GM19467 (cell line): Measurements from ENCODE around the gene FSIP1.

Source experiments
- ATAC-seq: cut with Tn5 transposase; IDR thresholded peaks from one replicate; pipeline ENCODE4 v1.9.1; 2021; ENCODE audit warnings: mild to moderate bottlenecking, moderate library complexity; ENCODE audit not compliant: unreplicated experiment

The FSIP1 gene

DNA sequence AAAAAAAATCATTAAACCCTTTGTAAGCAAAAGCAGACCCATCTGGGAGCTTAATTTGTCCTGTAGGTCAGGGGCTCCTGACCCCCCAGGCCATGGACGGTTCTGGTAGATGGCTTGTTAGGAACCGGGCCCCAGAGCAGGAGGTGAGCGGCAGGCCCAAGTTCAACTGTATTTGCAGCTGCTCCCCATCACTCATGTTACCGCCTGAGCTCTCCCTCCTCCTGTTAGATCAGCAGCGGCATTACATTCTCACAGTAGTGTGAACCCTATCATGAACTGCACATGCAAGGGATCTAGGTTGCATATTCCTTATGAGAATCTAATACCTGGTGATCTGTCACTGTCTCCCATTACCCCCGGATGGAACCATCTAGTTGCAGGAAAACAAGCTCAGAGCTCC lies 60.7 kb downstream of the FSIP1 start:
- ATAC-seq: no peak

DNA sequence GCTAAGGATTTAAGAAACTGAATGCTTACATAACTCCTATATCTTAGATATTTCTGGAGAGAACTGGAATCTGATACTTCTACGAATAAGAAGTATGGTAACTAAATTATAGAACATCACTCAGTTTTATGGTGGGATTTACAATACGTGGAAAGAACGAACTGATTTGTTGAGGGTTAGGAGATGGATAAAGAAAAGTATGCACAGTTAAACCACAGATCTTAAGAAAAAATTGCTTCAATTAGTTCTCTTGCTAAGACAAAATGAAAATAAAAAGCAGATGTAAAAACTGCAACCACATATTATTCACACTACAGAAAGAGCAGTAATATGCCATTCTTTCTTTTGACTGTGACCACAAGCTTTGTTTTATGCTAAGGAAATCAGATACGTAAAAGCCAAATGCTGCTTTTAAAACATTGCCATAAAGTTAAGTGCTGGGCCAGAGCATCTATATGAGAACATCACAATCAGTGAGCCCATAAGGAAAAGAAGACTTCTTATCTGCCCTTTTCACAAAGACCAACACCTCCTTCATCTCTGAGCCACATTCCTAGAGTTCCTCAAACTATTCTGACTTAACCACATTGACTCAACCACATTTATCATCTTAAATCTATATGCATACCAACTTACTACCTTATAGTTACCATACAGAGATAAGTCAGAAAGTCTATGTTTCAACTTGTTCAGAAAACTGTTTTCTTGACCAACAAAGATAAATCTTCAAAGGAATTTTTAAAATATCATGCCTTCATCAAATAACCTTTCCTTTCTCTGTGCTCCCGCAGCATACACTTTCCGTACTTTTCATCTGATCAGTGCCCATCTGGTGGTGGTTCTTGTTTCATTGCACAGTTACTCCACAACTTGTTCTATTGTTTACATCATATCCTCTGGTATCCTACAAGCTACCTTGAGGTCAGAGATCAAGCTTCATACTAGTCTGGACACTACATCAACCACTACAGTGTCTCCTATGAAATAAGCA lies 61.7 kb downstream of the FSIP1 start:
- no peak for ATAC-seq

DNA sequence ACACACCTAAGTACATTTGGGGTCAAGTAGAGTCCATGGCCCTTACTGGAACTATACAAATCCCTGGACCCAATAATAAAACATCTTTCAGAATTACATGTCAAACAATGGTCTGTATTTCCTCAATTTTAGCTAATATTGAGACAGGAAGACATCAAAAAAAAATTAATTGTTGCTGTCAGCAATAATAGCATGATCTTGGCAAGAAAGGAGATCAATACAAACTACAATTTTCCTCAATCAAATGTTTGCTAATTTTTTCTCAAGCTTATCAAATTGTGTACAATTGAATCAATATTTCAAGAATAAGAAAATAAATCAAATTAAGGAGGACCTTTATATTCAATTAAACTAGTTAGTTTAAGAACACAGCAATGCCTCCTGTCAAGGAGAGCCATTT lies 62.6 kb downstream of the FSIP1 start:
- ATAC-seq: no peak

DNA sequence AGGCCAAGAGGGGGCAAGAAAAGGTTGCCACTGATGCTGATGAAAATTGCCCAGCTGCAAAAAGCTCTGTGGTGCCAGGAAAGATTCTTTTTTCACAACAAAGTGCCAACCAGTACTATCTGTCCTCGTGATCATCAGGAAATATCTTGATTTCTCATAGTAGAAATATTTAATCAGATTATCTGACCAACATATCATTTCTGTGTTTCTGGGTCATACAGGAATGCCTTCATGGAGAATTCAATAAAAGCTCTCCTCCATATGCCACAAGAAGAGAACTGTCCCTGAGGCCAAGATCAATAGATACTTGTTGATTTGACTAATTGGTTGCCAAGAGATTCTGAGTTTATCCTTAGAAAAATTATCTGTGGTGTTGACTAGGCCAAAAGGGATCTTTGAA lies 63.5 kb downstream of the FSIP1 start:
- ATAC-seq: no peak

DNA sequence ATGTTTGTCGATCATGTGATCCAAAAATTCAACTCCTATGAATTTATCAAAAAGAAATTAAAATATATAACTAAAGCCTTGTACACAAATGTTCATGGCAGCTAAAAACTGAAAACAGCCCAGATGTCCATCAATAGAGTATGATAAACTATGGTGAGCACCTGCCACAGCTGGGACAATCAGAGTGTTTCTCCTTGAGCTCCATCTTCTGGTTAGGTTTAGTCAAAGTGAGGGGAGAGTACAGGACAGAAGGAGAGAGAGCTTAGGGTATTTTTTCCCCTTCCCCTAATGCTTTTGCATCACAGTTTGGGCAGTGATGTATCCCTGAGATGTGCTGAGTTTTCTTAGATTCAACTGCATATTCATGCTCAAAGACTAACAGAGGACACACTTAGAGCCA lies 65.5 kb downstream of the FSIP1 start:
- no peak for ATAC-seq

DNA sequence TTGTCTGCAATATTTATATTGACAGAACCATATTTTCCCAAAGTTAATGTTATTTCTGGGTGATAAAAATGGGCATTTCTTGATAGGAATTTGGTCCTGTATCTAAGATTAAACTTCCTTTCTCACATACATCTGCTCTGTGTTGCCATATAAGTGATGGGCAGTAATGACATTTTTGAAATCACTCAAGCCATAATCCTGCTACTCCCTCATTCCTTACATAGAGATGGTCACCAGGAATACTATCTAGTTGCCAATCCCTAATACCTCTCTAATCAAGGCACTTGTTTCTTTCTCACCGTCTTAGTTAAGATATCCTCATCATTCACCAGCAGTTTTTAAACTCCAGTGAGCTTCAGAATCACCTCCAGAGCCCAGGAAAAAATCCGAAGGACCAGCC lies 68.4 kb downstream of the FSIP1 start:
- ATAC-seq: no peak

DNA sequence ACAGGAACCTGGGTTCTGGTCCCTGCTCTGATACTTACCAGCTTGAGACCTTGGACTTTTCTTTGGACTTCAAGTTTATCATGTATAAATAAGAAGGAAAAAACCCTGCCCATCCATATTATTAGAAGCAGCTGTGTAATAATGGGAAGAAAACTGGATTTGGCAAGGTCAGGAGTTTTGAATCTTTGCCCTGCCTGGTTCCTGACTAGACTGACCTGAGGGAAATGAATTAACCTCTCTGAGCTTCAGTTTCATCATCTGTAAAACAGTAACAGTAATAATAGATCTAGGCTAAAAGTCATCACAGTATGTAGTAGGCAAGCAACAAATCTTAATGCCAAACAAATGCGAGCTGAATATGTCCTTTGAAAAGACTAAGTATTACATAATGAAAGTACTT lies 68.8 kb downstream of the FSIP1 start:
- no peak for ATAC-seq

DNA sequence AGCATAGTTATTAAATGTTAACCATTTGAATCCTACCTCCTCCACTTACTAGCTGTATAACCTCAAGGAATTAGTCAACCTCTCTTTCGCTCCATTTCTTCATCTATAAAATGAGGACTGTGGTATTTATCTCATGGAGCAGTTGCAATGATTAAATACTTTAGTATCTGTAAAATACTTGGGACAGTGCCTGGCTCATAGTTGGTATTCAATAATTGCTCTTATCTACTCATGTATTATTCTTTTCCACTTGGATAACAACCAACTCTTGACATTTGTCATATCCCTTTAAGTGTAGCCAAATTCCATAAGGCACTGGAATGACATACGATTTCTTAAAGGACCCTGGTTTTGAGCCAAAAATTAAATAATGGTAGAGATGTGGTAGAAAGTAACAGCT lies 72.0 kb downstream of the FSIP1 start:
- no peak for ATAC-seq

DNA sequence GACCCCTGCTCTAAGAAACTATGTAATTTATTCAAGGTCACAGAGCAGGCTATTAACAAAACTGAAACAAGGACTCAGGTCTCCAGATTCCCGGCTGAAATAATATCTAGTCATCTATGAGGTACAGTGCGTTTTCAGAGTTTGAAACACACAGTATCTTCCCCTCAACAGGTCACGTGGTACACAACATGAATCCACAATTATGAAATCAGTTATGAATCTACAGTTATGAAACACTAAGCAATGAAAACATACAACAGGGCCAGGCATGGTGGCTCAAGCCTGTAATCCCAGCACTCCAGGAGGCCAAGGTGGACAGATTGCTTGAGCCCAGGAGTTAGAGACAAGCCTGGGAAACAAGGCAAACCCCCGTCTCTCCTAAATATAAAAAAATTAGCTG lies 72.7 kb downstream of the FSIP1 start:
- no peak for ATAC-seq

DNA sequence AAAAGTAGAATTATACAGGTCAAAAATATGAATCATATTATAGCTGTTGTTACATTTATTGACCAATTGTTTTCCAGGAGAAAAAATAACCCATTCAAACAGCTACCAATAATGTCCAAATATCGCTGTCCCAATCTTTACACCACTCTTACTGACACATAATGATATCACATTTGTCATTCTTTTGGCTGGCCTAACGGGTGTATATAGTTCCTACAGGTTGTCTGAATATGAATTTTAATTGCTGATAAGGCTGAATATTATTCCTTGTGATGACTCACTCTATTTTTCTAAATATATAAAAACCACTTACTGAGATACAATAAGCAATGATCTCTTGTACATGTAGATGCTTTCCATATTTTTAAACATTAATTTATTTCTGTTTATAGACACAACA lies 76.4 kb downstream of the FSIP1 start:
- no peak for ATAC-seq

DNA sequence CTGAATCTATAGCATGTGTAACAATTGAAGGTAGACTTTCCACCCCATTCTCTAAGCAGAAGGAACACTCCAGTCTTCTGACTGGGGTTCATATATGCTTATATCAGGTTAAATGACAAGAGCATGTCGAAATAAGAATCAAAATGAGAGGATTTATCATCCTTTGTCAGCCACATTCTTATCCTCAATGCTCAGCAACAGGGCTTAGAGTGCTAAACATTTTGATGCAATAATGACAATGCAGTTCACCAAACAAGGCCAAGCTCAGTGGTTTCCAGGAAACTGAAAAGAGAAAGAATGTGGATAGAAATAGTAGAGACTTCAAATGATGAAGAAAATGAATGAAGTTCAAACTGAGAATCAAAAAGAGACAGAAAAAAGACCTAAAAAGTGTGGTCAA lies 78.0 kb downstream of the FSIP1 start:
- no peak for ATAC-seq

DNA sequence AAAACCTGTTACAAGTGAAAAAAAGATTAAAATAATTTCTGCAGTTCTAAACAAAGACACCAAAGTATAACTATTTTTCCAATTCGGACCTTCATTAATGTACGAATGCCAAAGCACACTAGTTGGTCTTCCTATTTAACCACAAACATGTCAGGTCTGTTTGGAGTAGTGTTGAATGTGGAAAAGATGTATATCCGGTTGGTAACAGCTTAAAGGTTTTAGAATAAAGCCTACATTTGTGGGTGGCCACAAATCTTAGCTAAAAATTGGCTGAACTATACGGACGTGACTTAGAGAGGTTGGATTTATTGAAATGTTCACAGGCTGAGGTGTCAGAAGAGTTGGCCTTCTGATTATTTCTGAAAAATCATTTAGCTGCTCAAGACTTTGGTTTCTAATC lies 78.4 kb downstream of the FSIP1 start:
- no peak for ATAC-seq

DNA sequence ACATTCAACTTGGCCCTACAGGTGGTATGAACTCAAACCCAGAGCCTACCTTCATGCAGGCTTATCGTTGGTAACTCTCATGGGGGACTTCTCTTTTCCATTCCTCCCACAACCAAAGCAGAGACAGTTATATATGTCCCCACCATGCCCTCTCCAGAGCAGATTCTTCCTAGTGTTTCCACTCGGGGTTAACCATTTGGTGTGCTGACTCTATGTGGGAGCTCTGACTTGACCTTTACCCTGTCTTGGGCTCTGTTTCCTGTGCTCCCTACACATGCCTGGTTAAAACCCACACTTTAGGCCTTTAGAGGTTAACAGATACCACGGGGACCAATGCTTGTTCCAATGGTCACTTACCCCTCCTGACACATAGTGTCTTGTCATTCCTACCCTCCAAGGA lies 80.7 kb downstream of the FSIP1 start:
- no peak for ATAC-seq

DNA sequence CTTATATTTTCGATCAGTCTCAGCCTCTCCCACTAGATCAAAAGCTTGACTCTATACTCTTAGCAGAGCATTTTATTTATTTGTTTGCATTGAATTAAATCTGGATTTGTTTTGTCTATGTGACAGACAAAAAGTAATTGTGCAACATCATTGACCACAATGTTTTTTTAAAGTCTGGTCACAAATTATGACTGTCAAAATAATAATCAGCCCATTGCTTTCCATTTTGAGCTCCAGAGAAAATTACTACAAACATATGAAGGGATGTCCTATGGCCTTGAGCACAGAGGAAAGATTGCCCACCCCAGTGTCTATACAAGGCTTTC lies 82.3 kb downstream of the FSIP1 start:
- ATAC-seq: no peak

DNA sequence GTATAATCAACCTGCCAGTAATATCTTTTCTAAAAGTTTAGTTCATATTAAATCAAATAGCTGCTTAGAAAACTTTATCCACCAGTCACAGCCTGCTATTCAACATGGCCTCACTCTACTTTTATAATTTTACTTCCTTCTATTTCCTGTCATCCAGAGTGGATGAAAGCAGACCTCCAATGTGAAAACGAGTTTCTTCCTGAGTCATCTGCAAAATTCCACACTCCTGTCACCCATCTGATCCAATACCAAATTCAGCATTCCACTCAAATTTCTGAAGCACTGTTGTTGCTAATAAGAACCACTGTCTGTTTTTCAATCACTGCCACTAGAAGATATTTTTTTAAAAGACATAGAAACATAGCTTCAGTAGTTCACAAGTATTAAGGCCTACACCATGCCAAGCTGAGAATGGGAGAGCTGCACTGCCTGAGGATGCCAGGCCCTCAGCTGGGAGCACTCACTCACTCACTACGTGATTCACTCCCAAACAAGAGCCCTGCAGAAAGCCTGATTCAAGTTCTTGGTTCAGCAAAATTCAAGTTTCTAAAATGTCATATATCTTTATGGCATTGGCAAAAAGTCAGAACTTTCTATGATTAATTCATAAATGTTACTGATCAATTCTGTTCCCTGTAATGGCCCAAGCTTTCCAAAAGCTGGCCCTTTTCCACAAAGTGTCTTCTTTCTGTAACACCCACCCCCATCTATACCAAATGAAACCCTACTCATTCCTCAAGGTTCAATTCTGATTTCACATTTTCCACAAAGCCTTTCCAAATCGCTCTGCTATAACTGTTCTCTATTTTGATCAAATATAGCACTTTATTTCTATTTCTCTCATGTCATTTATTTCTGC lies 82.9 kb downstream of the FSIP1 start:
- ATAC-seq: no peak

DNA sequence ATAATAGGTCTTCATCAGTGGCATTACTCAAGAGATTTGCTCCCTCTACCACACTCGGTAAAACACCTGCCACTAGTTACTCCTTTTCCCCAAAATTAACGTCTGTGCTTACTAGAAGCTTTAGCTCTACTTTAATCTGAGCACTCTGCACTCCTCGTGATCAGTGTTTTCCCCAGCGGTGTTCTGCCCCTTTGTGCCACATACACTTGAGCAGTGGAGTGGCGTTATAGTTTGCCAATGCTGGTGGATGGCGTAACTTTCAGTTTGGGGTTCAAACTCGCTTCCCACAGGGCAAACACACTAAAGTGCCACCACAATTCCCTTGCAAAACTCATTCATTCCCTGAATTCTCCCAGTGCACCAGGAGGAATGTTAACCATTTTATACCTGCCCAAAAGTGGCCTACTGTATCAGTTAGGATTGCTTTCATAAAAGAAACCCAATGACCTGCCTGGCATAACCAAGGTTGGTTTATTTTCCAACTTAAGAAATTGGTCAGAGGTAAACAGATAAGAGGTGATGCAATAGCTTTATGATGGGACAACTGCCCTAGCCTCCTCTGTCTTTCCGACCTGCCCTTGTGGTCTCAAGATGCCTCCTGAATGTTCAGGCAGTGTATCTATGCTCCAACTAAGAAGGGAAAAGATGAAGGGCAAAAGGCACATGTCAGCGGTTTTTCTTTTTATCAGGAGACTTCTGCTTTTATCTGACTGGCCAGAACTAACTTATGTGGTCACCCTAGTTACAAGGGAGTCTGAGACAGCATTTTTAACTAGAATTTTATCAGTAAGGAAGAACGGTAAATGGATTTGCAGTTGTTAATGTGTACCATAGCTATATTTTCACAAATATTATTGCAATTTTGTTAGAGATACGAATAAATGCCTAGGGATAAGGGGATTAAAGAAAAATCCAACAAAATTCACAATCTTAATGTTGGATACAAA lies 83.9 kb downstream of the FSIP1 start:
- no peak for ATAC-seq

DNA sequence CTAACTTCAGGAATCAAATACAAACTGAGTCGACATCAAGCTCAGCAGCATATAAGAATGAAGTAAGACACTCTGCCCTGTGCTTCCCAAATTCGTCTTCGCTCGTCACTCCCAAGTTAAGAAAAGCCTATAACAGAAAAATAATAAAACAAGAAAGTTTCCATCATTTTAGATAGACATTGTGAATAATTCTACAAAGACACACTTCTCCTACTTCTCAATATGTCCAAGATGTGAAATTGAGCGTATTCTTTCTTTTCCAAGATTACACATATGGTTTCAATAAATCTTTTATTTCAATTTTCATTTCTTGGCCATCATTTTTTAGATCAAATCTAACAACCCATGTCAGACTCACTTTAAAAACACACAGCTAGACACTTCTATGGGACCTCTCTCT lies 85.1 kb downstream of the FSIP1 start:
- no peak for ATAC-seq

DNA sequence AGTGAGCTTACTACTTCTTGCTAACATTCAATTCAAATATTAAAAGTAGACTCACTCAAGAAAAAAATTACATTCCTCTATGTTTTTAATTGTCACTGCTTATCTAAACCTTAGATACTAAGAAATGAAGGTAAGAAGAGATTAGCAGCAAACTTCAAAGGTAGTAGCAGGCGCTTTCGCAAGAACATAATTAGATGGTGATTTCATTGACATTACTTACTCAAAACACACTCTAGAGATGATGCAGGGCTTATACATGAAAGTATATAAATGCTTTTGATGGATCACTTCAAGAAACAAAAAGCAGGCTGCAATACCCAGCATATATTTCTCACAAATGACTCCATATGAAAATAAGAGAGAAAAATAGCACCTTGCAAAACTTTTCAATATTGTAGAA lies 86.8 kb downstream of the FSIP1 start:
- ATAC-seq: no peak

DNA sequence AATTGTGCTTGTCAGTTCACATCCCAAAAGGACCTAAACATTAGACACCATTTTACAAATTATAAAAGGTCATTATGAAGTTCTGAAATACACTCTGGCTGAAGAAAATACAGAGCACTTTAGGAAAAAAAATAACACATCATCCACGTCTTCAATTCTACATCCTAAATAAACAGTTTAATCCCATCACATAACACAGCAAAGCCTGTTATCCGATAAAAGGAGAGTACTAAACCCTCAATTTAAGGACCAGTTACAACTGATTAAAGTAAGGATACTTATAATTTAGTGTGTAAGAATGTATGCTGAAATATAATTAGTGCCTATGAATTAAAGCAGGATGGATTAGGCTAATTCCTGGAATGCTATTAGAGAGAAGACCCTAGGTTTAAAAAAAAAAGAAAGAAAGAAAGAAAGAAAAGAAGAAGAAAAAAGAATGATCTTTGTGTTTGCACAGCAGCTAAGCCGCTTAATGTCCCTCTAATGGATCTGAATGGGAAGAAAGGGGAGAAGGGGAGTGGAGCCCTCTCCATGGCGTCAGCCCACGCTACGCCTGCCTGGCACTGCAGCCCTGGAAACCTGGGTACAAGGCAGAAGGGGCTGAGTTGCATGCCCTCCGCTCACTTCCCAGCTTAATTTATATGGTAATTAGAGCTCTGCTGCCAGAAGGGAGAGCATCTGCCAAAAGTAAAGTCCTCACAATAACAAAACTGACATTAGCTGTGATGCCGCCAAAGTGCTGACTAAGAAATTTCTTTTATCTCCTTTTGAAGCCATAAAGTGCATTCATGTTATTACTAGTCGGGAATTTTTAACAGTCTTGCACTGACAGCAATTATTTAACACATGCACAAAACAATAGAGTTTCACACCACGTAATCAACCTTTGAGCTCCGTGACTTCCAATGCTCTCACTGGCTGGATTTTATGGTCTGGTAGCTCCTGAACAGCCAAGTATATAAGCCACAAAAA lies 90.0 kb downstream of the FSIP1 start:
- no peak for ATAC-seq
